GM18868 (cell line): Measurements from ENCODE around the gene NUDT1.

Source experiments
- ATAC-seq: cut with Tn5 transposase; IDR thresholded peaks from one replicate; pipeline ENCODE4 v1.9.1; 2021; ENCODE audit warnings: mild to moderate bottlenecking, moderate library complexity; ENCODE audit not compliant: unreplicated experiment

NUDT1 gene

GRCh38 chr7:2247141-2247995 lies 5.3 kb downstream of the NUDT1 start:
- no peak for ATAC-seq

- no peak for ATAC-seq
Observed at GRCh38 chr7:2248984-2249694, 7.1 kb downstream of the NUDT1 start.

GRCh38 chr7:2249744-2250323 lies 7.8 kb downstream of the NUDT1 start:
- no peak for ATAC-seq

- ATAC-seq = no peak
Observed at GRCh38 chr7:2251381-2251780, 9.4 kb downstream of the NUDT1 start.

- no peak for ATAC-seq
Observed at GRCh38 chr7:2251841-2252771, 10.1 kb downstream of the NUDT1 start.

- no peak for ATAC-seq
Observed at GRCh38 chr7:2253021-2253420, 11.0 kb downstream of the NUDT1 start.

GRCh38 chr7:2253525-2254244 lies 11.7 kb downstream of the NUDT1 start:
- ATAC-seq = no peak

- no peak for ATAC-seq
Observed at GRCh38 chr7:2254429-2255144, 12.6 kb downstream of the NUDT1 start.

- ATAC-seq = no peak
Observed at GRCh38 chr7:2255145-2256139, 13.4 kb downstream of the NUDT1 start.

- no peak for ATAC-seq
Observed at GRCh38 chr7:2256306-2257045, 14.4 kb downstream of the NUDT1 start.

- ATAC-seq = no peak
Observed at GRCh38 chr7:2257046-2257551, 15.1 kb downstream of the NUDT1 start.

GRCh38 chr7:2257651-2258050 lies 15.6 kb downstream of the NUDT1 start:
- no peak for ATAC-seq

GRCh38 chr7:2258661-2259365 lies 16.8 kb downstream of the NUDT1 start:
- peak; percentile 81 for ATAC-seq

GRCh38 chr7:2259480-2259879 lies 17.5 kb downstream of the NUDT1 start:
- ATAC-seq = no peak

GRCh38 chr7:2260820-2261219 lies 18.8 kb downstream of the NUDT1 start:
- ATAC-seq = no peak

- ATAC-seq = peak; percentile 42
Observed at GRCh38 chr7:2261611-2262010, 19.6 kb downstream of the NUDT1 start.

- no peak for ATAC-seq
Observed at GRCh38 chr7:2263176-2263575, 21.1 kb downstream of the NUDT1 start.
